Peyer's patch (tissue), 4 donors: Measurements from ENCODE around the gene PRKCH.

Source experiments
- CTCF ChIP-seq, 6 experiments: fragments of 450-650 bp in 4 of 6; fragments of 200-600 bp in 2 of 6; sonication (generic) in 1 of 6; IDR thresholded peaks; one replicate each; pipeline ENCODE4 v1.5.1; 2017 to 2019; ENCODE audit warnings: antibody characterized with exemption in 6 of 6, mild to moderate bottlenecking in 3 of 6, moderate library complexity in 1 of 6
- POLR2A ChIP-seq, 2 donors: fragments of 450-650 bp; IDR thresholded peaks; one replicate each; pipeline ENCODE4 v1.5.1; 2017; ENCODE audit warnings: antibody characterized with exemption in 2 of 2, mild to moderate bottlenecking in 2 of 2, moderate library complexity in 2 of 2

GRCh38 chr14:61472011-61472672 lies 150.8 kb downstream of the PRKCH start:
- TF ChIP-seq CTCF (IDR thresholded peaks at IDR 0.05) = no peak
- no peak for TF ChIP-seq POLR2A (IDR thresholded peaks at IDR 0.05)
